ENCODE measurements around the gene PPP1R8.

Gene PPP1R8

GRCh38 chr1:27886353-27886679 is 55.7 kb downstream of the PPP1R8 start:
- no peak overlapping the region for H3K4me3 ChIP-seq
- H3K27ac ChIP-seq = peak overlapping the region in 15 of 21 experiments; percentile 37 to 90 (median 70)

DNA sequence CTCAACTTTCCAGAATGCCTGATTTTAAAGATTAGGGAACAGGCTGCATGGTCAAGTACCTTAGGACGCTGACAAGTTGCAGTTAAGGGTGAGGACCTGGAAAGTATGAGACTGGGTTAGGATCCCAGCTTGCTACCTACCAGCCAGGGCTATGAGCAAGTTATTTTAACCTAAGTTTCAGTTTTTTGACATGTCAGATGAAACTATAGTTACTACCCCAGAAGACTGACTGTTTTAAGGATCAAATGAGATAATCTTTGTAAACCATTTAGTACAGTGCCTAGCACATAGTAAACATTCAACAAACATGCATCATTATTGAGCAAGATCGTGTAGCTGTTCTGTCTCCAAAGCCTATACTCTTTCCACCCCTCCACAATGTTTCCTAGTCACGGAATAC is 56.2 kb downstream of the PPP1R8 start:
- H3K4me3 ChIP-seq = no peak overlapping the region

GRCh38 chr1:27887215-27888021 is 56.8 kb downstream of the PPP1R8 start:
- H3K4me3 ChIP-seq = no peak overlapping the region

More for the DNA sequence above, 56.2 kb downstream of the PPP1R8 start:
- H3K27ac ChIP-seq = peak overlapping the region in 14 of 21 experiments; percentile 34 to 90 (median 72)

DNA sequence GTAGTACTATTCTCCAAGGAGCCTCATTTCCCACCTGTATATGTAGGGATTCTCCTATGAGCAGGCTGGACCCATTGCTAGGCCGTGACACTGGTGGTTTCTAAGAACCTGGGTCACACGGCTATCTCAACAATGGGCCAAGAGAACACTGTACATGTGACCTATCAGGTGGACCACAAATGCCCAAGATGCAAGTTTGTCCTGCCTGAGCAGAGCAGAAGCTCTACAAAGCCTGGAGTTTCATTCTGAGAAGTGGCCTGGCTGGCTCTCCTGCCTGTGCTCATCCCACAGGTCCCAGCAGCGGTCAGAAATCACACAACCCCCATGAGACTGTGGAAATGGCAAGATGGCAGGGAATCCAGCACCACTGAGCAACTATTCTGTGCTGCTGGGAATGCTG is 58.9 kb downstream of the PPP1R8 start:
- Histone ChIP-seq H3K27ac (peak overlapping the region in 5 of 21 experiments; percentile 19 to 63 (median 37)), H3K4me3 (no peak overlapping the region)

More at GRCh38 chr1:27887215-27888021, 56.8 kb downstream of the PPP1R8 start:
- H3K27ac ChIP-seq = peak overlapping the region in 15 of 21 experiments; percentile 34 to 90 (median 70)

DNA sequence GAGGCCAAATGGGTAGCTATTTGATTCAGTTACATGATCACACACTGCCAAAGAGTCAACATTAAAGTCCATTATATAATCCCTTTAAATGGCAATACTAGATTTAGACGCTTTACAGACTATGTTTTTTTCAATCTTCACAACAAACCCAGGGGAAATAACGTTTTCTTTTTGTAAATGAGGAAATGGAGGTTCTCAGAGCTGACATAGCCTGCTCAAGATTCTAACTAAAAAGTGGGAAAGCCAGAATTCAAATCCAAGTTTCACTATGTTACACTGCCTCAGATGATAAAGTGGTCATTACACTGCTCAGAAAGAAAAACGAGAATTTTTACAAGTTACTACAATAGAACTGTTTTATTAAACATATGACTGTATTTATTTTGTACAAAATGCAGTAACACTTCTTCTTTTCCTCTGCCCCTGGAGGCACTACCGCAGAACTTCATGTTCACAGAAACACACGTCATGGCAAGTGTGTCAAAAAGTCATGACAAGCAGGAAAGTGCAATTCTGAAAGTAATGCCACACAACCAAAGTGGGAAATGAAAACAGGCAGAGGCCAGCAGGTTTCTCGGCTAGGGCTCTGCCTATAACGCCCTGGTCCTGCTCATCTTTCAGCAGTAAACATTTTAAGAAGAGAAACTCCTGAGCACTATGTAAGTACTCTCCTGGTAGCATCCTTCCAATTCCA is 60.8 kb downstream of the PPP1R8 start:
- Histone ChIP-seq H3K27ac (peak overlapping the region in 16 of 21 experiments; percentile 1 to 74 (median 40)), H3K4me3 (no peak overlapping the region)

- Histone ChIP-seq H3K27ac (no peak overlapping the region), H3K4me3 (no peak overlapping the region)
These were observed 63.9 kb downstream of the PPP1R8 start for GRCh38 chr1:27894521-27894920.
